Right cardiac atrium (tissue), 5 donors: ENCODE data around the gene SCN5A. TPM values are rescaled to one million over a fixed set of nuclear protein-coding genes. Genes with fewer than 3 reads are reported as not detected.

Experiments used
- ATAC-seq, 2 donors: fragments of 200-7000 bp; cut with Tn5 transposase; one replicate each; pipeline versions ENCODE4 v1.8.0 to v1.9.1; 2020; ENCODE audit warnings: moderate library complexity in 2 of 2, mild to moderate bottlenecking in 1 of 2
- DNase-seq, 3 donors: peaks; one replicate each; pipeline ENCODE4 v3.0.0-alpha.2; 2020
- H3K27ac ChIP-seq: one replicate; pipeline ENCODE4 v1.5.1; 2013; ENCODE audit warnings: mild to moderate bottlenecking, low read length, control low read depth, moderate library complexity
- H3K27me3 ChIP-seq: one replicate; pipeline ENCODE4 v1.6.1; 2013; ENCODE audit not compliant: control insufficient read depth, insufficient read depth
- H3K4me1 ChIP-seq: one replicate; pipeline ENCODE4 v1.6.1; 2013; ENCODE audit warnings: low read length; ENCODE audit not compliant: control insufficient read depth, insufficient read depth
- H3K4me3 ChIP-seq: one replicate; pipeline ENCODE4 v1.5.1; 2013; ENCODE audit warnings: low read length, control low read depth
- H3K9me3 ChIP-seq: one replicate; pipeline ENCODE4 v1.6.1; 2013; ENCODE audit warnings: low read length; ENCODE audit not compliant: control insufficient read depth
- WGBS: extraction: QIAGEN DNeasy Blood & Tissue Kit; methylation state at CpG from one replicate; pipeline ENCODE4 v1.1.7; 2013; 5-methylcytosine and 5-hydroxymethylcytosine counted together
- intact Hi-C, 4 donors: fragments of 100-400 bp; cut with DNase I; formaldehyde crosslinking; loops; one replicate each; pipeline versions ENCODE4 v1.11.0 to v1.14.0; 2022 to 2023
- polyA plus RNA-seq: library from polyadenylated mRNA; stranded (reverse); fragments of 200-250 nt; gene quantifications from one replicate; pipeline ENCODE4 v1.2.3, GENCODE V29; 2013
- total RNA-seq, 4 donors: library from RNA; stranded (reverse); fragmentation: NEBNext Ultra II Directional; extraction: Animal tissue kit (Norgen Biotek cat#: 25700); gene quantifications; one replicate each; pipeline ENCODE4 v1.2.1, GENCODE V29; 2021
- donor health status: healthy with polysubstance abuse.
- donor health status: DM: no; HTN: yes; CAD: no.
- donor health status: DM: no; HTN: no; CAD: no.
- donor health status: DM: no; HTN: yes; CAD: no; lungs with severe emphysema.
- donor health status: DM: yes; HTN: yes; CAD: no.

Gene SCN5A
- total and polyA plus RNA-seq, 5 donors: 69.0 to 202 (median 134) TPM

DNA sequence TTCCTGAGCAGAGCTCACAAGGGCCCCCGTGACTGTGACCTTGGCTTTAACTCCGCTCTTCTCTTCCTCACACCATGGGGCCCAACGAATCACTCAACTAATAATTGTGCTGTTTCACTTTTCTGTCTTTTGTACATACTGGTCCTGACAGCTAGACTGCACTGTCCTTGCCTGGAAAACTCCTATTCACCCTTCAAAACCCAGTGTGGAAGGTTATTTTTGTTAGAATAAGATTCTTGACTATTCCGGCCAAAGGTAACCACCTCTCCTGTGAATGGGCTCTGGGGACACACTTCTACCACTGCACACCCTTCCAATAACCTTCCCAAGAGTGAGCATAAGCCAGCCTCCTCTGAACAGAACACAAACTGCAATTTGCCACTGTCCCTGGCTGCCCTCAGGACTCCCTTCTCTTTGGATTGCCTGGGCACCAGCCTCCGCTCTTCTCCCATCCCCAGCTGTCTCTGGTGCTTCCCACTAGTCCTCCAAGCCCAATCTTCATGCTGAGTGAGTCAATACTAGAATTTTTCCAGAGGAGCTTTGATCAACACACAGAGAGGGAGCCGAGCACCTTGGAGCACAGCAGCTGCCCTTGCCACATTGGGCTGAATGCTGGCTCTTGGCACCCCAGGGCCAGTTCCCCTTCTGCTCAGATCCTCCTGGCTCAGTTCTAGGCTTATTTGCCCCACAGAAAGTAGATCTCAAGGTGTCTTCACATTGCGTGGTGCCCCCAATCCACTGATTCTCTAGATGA is 2.1 kb downstream of the SCN5A start:
- Histone ChIP-seq H3K9me3 (no peaks in the 10 kb centered on the region), H3K4me1 (peaks cover 3% of the 10 kb centered on the region), H3K27me3 (no peaks in the 10 kb centered on the region), H3K4me3 (no peak overlapping the region), H3K27ac (peak overlapping the region; percentile 79)
- DNase-seq (no peak), ATAC-seq (no peak)
- 82% methylated on average over 7 of the region's 7 CpGs for WGBS
- intact Hi-C loops: loop anchor here (5.0 kb wide), 1 partner anchor 125 kb away; no protein-coding TSS in a partner anchor

GRCh38 chr3:38646630-38647029 is 2.9 kb downstream of the SCN5A start:
- peak overlapping the region; percentile 79 for H3K27ac ChIP-seq
- intact Hi-C loops: loop anchor here (5.0 kb wide), 1 partner anchor 124 kb away; no protein-coding TSS in a partner anchor
- no peaks in the 10 kb centered on the region for H3K27me3 ChIP-seq
- no peak for ATAC-seq
- no peak for DNase-seq
- WGBS: 71% methylated on average over 3 of the region's 3 CpGs
- H3K4me3 ChIP-seq: no peak overlapping the region
- H3K9me3 ChIP-seq: no peaks in the 10 kb centered on the region
- peaks cover 6% of the 10 kb centered on the region for H3K4me1 ChIP-seq

- H3K9me3 ChIP-seq: no peaks in the 10 kb centered on the region
- peak overlapping the region; percentile 79 for H3K27ac ChIP-seq
- H3K4me1 ChIP-seq: peaks cover 6% of the 10 kb centered on the region
- no peak overlapping the region for H3K4me3 ChIP-seq
- intact Hi-C loops: loop anchor here (5.0 kb wide), 1 partner anchor 124 kb away; no protein-coding TSS in a partner anchor
- DNase-seq: no peak
- no peaks in the 10 kb centered on the region for H3K27me3 ChIP-seq
- ATAC-seq: no peak
- 74% methylated on average over 4 of the region's 4 CpGs for WGBS
Measured at GRCh38 chr3:38646062-38646461, 3.4 kb downstream of the SCN5A start.

DNA sequence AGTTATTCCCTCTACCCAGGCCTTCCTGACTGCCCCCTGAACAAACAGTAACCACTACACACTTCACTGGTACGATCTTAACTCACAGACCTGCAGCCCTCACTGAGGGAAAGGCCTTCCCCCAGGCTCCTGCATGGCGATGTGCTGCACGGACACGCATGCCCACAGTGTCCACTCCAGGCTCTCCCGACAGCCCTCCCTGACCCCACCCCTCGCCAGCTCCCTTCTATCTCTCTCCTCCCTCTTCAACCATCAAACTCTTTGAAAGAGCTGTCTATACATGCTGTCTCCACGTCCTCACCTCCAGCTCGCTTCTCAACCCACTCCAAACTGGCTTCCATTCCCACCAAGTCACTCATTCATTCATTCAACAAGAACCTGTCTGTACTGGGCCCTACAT is 3.9 kb downstream of the SCN5A start:
- H3K4me3 ChIP-seq: no peak overlapping the region
- H3K4me1 ChIP-seq: peaks cover 6% of the 10 kb centered on the region
- ATAC-seq (peak; percentile 3 to 54), DNase-seq (peak in 1 of 3 donors; percentile 69)
- H3K27me3 ChIP-seq: no peaks in the 10 kb centered on the region
- intact Hi-C loops: loop anchor here (5.0 kb wide), 1 partner anchor 123 kb away; no protein-coding TSS in a partner anchor
- 30% methylated on average over 8 of the region's 8 CpGs for WGBS
- H3K9me3 ChIP-seq: no peaks in the 10 kb centered on the region
- peak overlapping the region; percentile 79 for H3K27ac ChIP-seq

DNA sequence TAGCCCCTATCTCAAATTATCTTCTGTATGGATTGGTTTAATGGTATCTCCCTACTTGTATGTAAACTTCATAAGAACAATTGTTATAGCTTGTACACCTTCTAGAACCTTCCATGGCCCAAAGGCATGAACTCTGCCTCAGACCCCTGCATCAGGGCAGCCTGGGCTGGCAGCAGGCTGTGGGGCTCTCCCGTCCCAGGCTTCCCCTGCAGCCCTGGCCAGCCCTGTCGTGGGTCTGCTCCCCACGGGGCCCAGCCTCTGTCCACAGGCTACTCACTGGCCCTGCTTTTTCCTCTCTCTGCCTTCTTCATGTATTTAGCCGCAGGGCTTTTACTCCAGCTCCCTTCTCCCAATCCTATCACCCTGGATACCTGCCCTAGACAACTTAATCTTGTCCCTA is 4.4 kb downstream of the SCN5A start:
- peak overlapping the region; percentile 79 for H3K27ac ChIP-seq
- H3K4me1 ChIP-seq: peaks cover 6% of the 10 kb centered on the region
- H3K9me3 ChIP-seq: no peaks in the 10 kb centered on the region
- ATAC-seq (no peak), DNase-seq (no peak)
- WGBS: 45% methylated on average over 4 of the region's 4 CpGs
- intact Hi-C loops: loop anchor here (5.0 kb wide), 1 partner anchor 123 kb away; no protein-coding TSS in a partner anchor
- H3K4me3 ChIP-seq: no peak overlapping the region
- H3K27me3 ChIP-seq: no peaks in the 10 kb centered on the region

DNA sequence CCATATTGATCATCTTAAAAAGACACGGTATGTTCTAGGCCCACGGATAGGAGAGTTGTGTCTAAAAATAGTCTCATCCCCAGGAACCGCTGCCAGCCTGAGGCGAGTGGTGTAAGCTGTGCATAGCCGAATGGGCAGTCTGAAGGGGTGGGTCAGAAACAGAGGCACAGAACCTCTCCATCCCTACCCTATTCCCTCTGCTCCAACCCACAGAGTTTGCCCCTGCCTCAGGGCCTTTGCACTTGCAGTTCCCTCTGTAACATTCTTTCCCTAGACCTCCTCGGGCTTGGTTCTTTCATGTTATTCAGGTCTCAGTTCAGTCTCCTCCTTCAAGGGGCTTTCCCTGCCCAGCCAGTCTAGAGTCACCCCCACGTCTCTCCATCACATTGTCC is 4.8 kb downstream of the SCN5A start:
- DNase-seq (peak in 1 of 3 donors; percentile 75), ATAC-seq (peak; percentile 51 to 60)
- peaks cover 2% of the 10 kb centered on the region for H3K4me1 ChIP-seq
- peak overlapping the region; percentile 79 for H3K27ac ChIP-seq
- no peaks in the 10 kb centered on the region for H3K9me3 ChIP-seq
- no peak overlapping the region for H3K4me3 ChIP-seq
- no peaks in the 10 kb centered on the region for H3K27me3 ChIP-seq
- 66% methylated on average over 7 of the region's 7 CpGs for WGBS
- intact Hi-C loops: loop anchor here (5.0 kb wide), 1 partner anchor 122 kb away; no protein-coding TSS in a partner anchor

DNA sequence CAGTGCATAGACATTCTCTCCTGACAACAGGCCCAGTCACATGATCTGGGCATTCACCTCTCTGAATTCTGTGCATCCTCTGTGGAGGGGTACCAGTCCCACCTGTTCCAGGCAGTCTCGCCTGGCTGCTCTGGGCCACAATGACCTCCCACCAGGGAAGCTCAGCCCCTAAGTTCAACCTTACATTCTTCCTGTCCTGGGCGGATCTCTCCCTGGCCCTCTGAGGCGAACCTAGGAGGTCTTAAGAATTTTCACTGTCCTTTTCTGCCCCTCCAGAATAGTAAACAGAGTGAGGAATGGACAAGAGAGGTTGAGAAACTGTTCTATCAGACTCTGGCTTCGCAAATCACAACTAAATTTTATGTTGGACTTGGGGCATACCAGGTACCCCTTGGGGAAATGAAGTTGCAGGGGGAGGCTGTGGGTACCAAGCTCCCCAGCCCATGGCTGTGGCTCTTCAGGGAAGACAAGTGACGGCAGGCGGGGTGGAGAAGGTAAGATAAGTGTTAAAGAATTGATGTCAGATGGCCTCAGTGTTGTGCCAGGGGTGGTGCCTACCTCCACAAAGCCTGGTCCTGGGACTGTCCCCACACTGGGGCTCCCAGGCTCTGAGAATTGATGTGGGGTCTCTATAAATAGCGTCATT is 5.3 kb downstream of the SCN5A start:
- no peak for ATAC-seq

DNA sequence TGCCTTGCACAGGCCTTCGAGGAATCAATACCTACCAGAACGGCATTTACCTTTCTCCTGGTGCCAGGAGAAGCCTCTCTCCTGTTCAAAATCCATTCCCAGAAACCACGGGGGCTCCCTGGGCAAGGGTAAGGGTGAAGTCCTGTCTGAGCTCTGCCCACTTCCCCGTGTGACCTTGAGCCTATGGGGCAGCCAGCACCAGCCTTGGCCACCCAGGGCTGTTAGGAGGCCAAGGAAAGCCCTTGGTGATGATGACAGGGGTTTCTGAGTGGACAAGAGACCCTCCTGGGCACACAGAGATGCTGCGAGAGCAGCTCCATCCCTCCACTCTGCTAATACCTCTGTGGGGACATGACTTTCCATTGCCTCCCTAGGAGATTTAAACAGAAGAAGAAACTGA is 5.9 kb downstream of the SCN5A start:
- ATAC-seq (no peak), DNase-seq (no peak)
- peaks cover 2% of the 10 kb centered on the region for H3K4me1 ChIP-seq
- H3K27me3 ChIP-seq: no peaks in the 10 kb centered on the region
- 84% methylated on average over 5 of the region's 5 CpGs for WGBS
- no peaks in the 10 kb centered on the region for H3K9me3 ChIP-seq
- H3K27ac ChIP-seq: peak overlapping the region; percentile 61
- H3K4me3 ChIP-seq: no peak overlapping the region
- intact Hi-C loops: no loop called here

More for the DNA sequence above, 5.3 kb downstream of the SCN5A start:
- Histone ChIP-seq H3K4me3 (no peak overlapping the region), H3K27me3 (no peaks in the 10 kb centered on the region), H3K4me1 (peaks cover 2% of the 10 kb centered on the region), H3K9me3 (no peaks in the 10 kb centered on the region), H3K27ac (peak overlapping the region; percentile 61)
- DNase-seq: no peak
- 80% methylated on average over 7 of the region's 7 CpGs for WGBS
- intact Hi-C loops: no loop called here

DNA sequence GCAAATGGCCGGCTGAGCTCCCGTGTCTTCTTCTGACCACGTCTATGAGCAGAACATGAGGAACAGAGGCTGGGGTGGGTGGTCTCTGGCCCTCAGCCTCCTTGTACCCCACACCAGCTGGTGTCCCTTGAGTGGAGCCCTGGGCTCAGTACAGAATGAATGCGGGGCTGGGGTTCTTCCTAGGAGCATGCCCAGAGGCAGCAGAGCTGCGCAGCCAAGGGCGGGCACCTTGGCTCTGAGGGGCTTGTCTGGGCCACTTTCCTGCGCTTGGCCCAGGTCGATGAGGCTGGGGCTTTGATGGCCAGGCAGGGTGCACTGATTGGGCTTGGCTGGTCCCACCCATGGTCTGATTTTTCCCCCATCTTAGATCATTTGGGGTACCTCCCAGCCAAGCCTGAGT is 6.4 kb downstream of the SCN5A start:
- intact Hi-C loops: no loop called here
- no peak for ATAC-seq
- Histone ChIP-seq H3K27ac (peak overlapping the region; percentile 61), H3K9me3 (no peaks in the 10 kb centered on the region), H3K4me1 (peaks cover 2% of the 10 kb centered on the region), H3K27me3 (no peaks in the 10 kb centered on the region), H3K4me3 (no peak overlapping the region)
- WGBS: 86% methylated on average over 8 of the region's 8 CpGs
- no peak for DNase-seq

DNA sequence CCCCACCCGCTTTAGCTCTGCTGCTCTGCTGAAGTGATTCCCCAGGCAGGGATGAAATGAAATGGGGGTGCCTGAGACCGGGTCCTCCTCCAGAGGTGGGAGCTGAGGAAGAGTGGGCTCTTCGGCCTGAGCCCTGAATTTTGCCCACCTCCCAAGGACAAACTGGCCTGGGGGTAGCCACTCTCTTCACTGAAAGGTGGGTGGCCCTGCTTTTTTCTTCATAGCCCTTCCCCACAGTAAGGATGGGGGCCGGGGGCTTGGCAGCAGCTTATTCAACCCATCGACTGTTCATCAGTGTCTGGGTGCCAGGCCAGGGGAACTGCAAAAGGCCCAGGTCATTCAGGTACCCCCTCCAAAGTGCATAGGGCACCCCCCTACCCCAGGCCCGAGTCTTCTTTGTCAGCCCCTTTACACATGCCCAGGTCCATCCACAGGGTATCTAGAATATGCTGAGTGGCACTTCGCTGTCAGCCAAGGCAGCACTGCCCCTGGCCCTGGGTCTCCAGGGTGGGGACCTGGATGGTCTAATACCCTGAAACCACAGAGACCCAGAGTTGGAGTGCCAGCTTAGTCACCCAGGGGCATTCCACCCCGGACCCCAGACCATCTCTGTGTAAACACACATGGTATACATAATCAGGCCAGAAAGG is 7.9 kb downstream of the SCN5A start:
- Histone ChIP-seq H3K9me3 (no peaks in the 10 kb centered on the region), H3K4me1 (peaks cover 2% of the 10 kb centered on the region), H3K4me3 (no peak overlapping the region), H3K27me3 (no peaks in the 10 kb centered on the region), H3K27ac (no peak overlapping the region)
- intact Hi-C loops: no loop called here
- DNase-seq (no peak), ATAC-seq (no peak)
- WGBS: 68% methylated on average over 8 of the region's 8 CpGs
